Activated B cell treated with CpG ODN at 0.5 μM for 24 hours (primary cell): ENCODE measurements around the gene SND1. TPM values are rescaled to one million over a fixed set of nuclear protein-coding genes. Genes with fewer than 3 reads are reported as not detected.

Experiments used
- ATAC-seq: fragments of 200-7000 bp; cut with Tn5 transposase; one replicate; pipeline ENCODE4 v1.10.0; 2021; ENCODE audit warnings: low read depth, mild to moderate bottlenecking, moderate library complexity
- CTCF ChIA-PET: fragments of 350-600 bp; sonication (Branson Sonifier 250); formaldehyde crosslinking; loops from one replicate; lab custom pipeline; 2021; ENCODE audit warnings: antibody characterized with exemption; lab: Charles Lee
- POLR2A ChIA-PET: fragments of 350-600 bp; sonication (Branson Sonifier 250); formaldehyde crosslinking; loops from one replicate; lab custom pipeline; 2021; ENCODE audit warnings: antibody characterized with exemption; lab: Charles Lee
- DNase-seq: peaks from one replicate; pipeline ENCODE4 v3.0.0; 2022
- H3K27ac Mint-ChIP-seq: one replicate; pipeline ENCODE4 v1.8.0; 2020; ENCODE audit warnings: mixed read lengths
- H3K27me3 Mint-ChIP-seq: one replicate; pipeline ENCODE4 v1.8.0; 2021; ENCODE audit warnings: mixed read lengths
- H3K36me3 Mint-ChIP-seq: one replicate; pipeline ENCODE4 v1.8.0; 2021; ENCODE audit warnings: low read depth, mixed read lengths
- H3K4me1 Mint-ChIP-seq: one replicate; pipeline ENCODE4 v1.8.0; 2021; ENCODE audit warnings: mixed read lengths
- H3K4me3 Mint-ChIP-seq: one replicate; pipeline ENCODE4 v1.8.0; 2020; ENCODE audit warnings: mild to moderate bottlenecking, mixed read lengths
- H3K9me3 Mint-ChIP-seq: one replicate; pipeline ENCODE4 v1.8.0; 2020; ENCODE audit warnings: mixed read lengths
- intact Hi-C: fragments of 100-400 bp; cut with micrococcal nuclease; formaldehyde crosslinking; loops from one replicate; pipeline ENCODE4 v1.15.1; 2024
- total RNA-seq: library from RNA; stranded (reverse); gene quantifications from 2 replicates; pipeline ENCODE4 v1.2.3, GENCODE V29; 2022
- TF ChIP-seq, protein P1 (sequence below): fragments of 200-600 bp; IDR thresholded peaks from one replicate; pipeline ENCODE4 v1.8.0; 2022; ENCODE audit warnings: antibody characterized with exemption, mild to moderate bottlenecking

SND1 gene
- total RNA-seq = 204 and 215 TPM in 2 replicates

DNA sequence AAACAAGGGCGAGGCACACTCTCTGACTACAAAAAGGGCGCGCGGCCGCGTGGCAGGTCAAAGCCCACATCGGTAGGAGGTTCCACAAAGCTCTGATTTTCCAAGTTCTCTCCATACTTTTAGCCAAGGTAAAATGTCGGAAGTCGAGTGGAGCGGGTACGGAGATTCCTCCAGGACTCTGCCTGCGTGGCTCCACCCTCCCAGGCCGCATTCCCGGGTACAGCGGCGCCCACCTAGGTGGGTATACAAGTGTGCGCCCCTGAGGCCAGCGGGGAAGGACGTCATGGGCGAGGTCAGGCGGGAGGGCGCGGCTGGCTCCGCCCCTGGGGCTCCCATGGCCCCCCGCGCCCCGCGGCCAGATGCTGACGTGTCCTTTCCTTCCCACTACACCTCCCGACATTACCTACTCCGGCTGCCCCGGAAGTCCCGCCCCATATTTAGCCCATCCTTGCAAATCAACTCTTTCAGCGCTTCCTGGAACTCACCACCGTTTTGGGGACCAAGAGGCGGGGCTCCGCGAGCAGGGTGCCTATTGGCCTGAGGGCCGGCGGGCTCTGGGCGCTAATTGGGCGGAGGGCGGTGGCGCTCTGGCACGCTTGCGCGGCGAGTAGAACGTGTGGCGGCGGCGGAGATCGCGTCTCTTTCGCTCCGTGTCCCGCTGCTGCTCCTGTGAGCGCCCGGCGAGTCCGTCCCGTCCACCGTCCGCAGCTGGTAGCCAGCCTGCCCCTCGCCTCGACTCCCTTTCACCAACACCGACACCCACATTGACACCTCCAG, at the start of gene SND1:
SND1 (plus strand) TSS at position 639 of the 777 bp plus-strand sequence. CDS start 180 bp downstream, outside the sequence.
- intact Hi-C loops = loop anchor here (1.0 to 5.0 kb wide), 7 partner anchors 34 to 806 kb away; partner anchors contain the start of genes ARF5, GCC1, GRM8 and HILPDA
- TF ChIP-seq, protein P1, sequence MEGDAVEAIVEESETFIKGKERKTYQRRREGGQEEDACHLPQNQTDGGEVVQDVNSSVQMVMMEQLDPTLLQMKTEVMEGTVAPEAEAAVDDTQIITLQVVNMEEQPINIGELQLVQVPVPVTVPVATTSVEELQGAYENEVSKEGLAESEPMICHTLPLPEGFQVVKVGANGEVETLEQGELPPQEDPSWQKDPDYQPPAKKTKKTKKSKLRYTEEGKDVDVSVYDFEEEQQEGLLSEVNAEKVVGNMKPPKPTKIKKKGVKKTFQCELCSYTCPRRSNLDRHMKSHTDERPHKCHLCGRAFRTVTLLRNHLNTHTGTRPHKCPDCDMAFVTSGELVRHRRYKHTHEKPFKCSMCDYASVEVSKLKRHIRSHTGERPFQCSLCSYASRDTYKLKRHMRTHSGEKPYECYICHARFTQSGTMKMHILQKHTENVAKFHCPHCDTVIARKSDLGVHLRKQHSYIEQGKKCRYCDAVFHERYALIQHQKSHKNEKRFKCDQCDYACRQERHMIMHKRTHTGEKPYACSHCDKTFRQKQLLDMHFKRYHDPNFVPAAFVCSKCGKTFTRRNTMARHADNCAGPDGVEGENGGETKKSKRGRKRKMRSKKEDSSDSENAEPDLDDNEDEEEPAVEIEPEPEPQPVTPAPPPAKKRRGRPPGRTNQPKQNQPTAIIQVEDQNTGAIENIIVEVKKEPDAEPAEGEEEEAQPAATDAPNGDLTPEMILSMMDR = no peak
- Mint-ChIP-seq H3K4me1 (peaks cover 49% of the 10 kb centered on the region), H3K36me3 (peaks cover 25% of the 10 kb centered on the region), H3K4me3 (no peak within 1 kb of the TSS), H3K27me3 (no peaks in the 10 kb centered on the region), H3K9me3 (no peaks in the 10 kb centered on the region), H3K27ac (peak within 1 kb of the TSS; percentile 97)
- ATAC-seq (peak; percentile 92), DNase-seq (peak; percentile 93)
- ChIA-PET CTCF (no interaction called here), POLR2A (interaction anchor here (0.7 to 1.7 kb wide), 5 partner anchors 14 to 518 kb away, joined by 3 to 14 read pairs (median 8); partner anchors contain the start of genes ARF5, GCC1 and ZNF800)

DNA sequence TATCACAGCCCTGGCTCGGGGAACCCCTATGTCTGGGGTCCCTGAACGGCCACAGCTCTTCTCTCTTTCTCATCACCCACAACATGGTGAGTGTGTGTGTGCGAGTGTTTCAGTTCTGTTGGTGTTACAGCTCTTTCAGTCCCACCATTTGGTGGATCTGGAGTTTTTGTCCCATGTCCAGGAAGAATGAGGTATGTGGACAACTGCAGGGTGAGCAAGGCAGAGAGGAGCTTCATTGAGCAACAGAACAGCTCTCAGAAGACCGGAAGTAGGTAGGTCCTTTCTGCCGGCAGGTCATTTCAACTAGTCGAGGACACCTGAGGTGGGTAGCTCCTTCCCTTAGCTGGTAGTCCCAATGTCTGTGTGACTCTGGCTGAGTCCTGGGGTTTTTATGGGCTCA, 43.5 kb upstream of the SND1 start:
- Mint-ChIP-seq H3K9me3 (peaks cover 2% of the 10 kb centered on the region), H3K4me3 (no peak overlapping the region), H3K36me3 (no peaks in the 10 kb centered on the region), H3K4me1 (no peaks in the 10 kb centered on the region), H3K27me3 (peaks cover 13% of the 10 kb centered on the region), H3K27ac (no peak overlapping the region)
- TF ChIP-seq, protein P1 = no peak
- ChIA-PET POLR2A (no interaction called here), CTCF (no interaction called here)
- DNase-seq (no peak), ATAC-seq (no peak)
- intact Hi-C loops = no loop called here

DNA sequence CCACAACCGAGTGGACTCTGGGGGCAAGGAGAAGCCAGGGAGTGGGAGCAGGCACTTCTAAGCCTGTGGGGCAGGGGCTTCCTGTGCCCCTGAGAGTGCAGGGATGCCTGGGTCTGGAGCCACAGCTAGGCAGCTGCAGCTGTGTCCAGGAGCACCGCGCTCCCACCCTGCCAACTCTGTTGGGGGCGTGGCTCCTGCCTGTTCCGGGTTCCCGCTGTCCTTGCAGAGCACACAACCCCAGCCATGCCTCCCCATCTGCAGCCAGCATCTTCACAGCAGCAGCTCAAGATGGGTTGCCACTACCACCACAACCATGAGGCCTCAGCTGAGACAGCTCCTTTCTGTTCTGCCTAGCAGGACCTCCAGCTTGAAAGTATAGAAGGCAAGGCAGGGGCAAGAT, 42.7 kb upstream of the SND1 start:
- Mint-ChIP-seq H3K36me3 (no peaks in the 10 kb centered on the region), H3K4me1 (no peaks in the 10 kb centered on the region), H3K27ac (no peak overlapping the region), H3K4me3 (no peak overlapping the region), H3K9me3 (peaks cover 2% of the 10 kb centered on the region), H3K27me3 (peaks cover 14% of the 10 kb centered on the region)
- TF ChIP-seq, protein P1 = no peak
- ATAC-seq (no peak), DNase-seq (no peak)
- intact Hi-C loops = no loop called here
- ChIA-PET CTCF (no interaction called here), POLR2A (no interaction called here)

DNA sequence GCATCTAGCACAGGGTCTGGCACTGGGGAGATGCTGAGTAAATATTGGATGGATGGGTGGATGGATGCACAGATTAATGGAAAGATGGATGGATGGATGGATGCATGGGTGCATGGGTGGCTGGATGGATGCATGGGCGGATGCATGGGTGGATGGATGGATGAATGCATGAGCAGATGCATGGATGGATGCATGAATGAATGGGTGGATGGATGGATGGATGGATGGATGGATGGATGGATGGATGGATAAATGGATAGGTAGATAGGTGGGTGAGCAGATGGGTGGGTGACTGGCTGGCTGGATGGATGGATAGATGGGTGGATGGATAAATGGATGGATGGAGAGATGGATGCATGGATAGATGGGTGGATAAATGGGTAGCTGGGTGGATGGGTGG, 39.7 kb upstream of the SND1 start:
- ATAC-seq (no peak), DNase-seq (no peak)
- Mint-ChIP-seq H3K9me3 (peaks cover 2% of the 10 kb centered on the region), H3K4me3 (no peak overlapping the region), H3K4me1 (no peaks in the 10 kb centered on the region), H3K27ac (no peak overlapping the region), H3K36me3 (no peaks in the 10 kb centered on the region), H3K27me3 (peaks cover 16% of the 10 kb centered on the region)
- TF ChIP-seq, protein P1 = no peak
- CTCF ChIA-PET = no interaction called here
- intact Hi-C loops = no loop called here
- POLR2A ChIA-PET = no interaction called here

DNA sequence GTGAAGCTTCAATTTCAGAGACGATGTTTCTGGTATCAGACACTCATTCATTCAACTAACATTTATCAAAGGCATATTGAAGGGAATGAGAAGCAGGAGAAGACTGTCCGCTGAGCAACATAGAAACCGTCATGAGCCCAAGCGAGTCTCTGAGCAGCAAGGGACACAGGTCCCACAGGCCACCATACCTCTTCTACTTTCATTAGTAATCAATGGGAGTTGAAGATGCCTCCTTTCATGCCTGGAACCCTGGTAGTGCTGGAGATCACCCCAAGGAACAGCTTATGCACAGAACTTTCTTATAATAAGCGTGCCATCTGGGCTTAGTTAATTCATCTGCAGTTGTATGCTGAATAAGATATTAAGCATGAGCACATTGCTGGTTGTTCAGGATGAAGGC, 35.3 kb upstream of the SND1 start:
- no peak for DNase-seq
- POLR2A ChIA-PET = no interaction called here
- no peak overlapping the region for H3K4me3 Mint-ChIP-seq
- no peak for ATAC-seq
- no peak overlapping the region for H3K27ac Mint-ChIP-seq
- no peaks in the 10 kb centered on the region for H3K36me3 Mint-ChIP-seq
- H3K9me3 Mint-ChIP-seq = no peaks in the 10 kb centered on the region
- TF ChIP-seq, protein P1 = no peak
- CTCF ChIA-PET = no interaction called here
- H3K27me3 Mint-ChIP-seq = peaks cover 41% of the 10 kb centered on the region
- H3K4me1 Mint-ChIP-seq = peaks cover 2% of the 10 kb centered on the region
- intact Hi-C loops = no loop called here
